Activated naive CD4-positive, alpha-beta T cell treated with anti-CD3 and anti-CD28 coated beads, Interleukin-2, amount 50 U/mL, for 72 hours (primary cell): ENCODE data around the gene STK17A. TPM values are rescaled to one million over a fixed set of nuclear protein-coding genes. Genes with fewer than 3 reads are reported as not detected.
"Not testable (repeated sequence)": the region's sequence is repeated elsewhere in the genome, so short reads cannot be mapped to it uniquely, and the experiment has no call there.

Experiments
- ATAC-seq, 2 donors: fragments of 150-1000 bp; cut with Tn5 transposase; 2 replicates each; pipeline ENCODE4 v1.10.0; 2021; ENCODE audit warnings: mild to moderate bottlenecking in 2 of 2, moderate library complexity in 2 of 2
- DNase-seq, 2 donors: peaks; one replicate each; pipeline ENCODE4 v3.0.0; 2021 to 2022; ENCODE audit warnings: low spot score in 2 of 2
- H3K27ac Mint-ChIP-seq, 2 donors: one replicate each; pipeline ENCODE4 v1.8.0; 2022; ENCODE audit warnings: mild to moderate bottlenecking in 2 of 2, mixed read lengths in 2 of 2
- H3K36me3 Mint-ChIP-seq, 2 donors: one replicate each; pipeline ENCODE4 v1.8.0; 2022; ENCODE audit warnings: mixed read lengths in 2 of 2
- H3K9me3 Mint-ChIP-seq, 2 donors: one replicate each; pipeline ENCODE4 v1.8.0; 2022; ENCODE audit warnings: mixed read lengths in 2 of 2
- total RNA-seq, 2 donors: library from RNA; stranded (reverse); gene quantifications; one replicate each; pipeline ENCODE4 v1.2.3, GENCODE V29; 2022

Gene STK17A
- total RNA-seq, 2 donors from 2014 or later: 52.0 to 71.9 TPM

DNA sequence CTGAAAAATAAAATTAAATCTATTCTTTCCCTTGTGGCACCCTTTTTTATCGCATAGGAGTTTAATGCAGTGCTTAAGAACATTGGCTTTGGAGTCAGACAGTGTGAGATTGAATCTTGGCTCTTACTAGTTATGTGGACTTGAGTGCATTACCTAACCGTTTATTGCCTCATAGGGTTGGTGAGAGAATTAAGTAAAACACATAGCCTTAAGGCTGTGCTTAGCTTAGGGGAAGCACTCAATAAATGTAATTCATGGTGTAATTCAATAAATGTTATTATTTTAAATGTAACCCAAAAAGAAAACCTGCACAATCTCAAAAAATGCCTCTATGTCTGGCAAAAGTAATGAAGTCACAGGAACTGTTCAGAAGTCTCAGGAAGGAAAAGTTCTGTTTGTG is 2.7 kb downstream of the STK17A start:
- DNase-seq: no peak
- H3K36me3 Mint-ChIP-seq: peaks cover 10 to 16% of the 10 kb centered on the region in 2 donors
- H3K27ac Mint-ChIP-seq: peak overlapping the region; percentile 98 to 99

DNA sequence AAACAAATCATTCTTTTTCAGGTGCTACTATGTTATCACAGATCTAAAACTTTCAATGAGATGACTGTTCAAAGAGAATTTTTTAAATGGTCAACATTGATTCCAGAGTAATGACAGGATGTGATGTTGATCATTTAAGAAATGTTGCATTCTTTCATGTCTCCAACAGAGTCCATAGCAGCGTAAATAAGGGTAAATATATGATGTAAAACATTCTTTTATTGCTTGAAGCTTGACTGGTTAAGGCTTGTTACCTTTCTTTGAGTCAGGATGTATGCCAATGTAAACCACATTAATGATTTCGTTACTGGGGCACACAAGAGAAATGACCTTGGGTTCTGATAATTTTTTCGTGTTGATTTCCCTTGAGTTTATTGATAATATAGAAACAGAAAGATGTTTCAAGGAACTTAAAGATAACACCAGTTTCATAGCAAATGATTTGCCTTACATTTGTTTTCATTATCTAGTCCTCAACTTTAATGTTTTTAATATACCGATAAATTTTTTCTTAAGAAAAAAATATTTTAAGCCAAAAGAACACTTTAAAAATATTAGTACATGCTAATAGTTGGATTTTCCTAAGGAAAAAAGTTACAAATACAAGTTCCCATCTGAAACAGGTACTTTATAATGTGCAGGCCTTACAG is 3.5 kb downstream of the STK17A start:
- peak; percentile 3 to 36 for ATAC-seq
- Mint-ChIP-seq H3K9me3 (no peaks in the 10 kb centered on the region), H3K36me3 (peaks cover 10 to 16% of the 10 kb centered on the region in 2 donors), H3K27ac (peak overlapping the region; percentile 98 to 99)
- DNase-seq: no peak

More for the DNA sequence above, 2.7 kb downstream of the STK17A start:
- H3K9me3 Mint-ChIP-seq: no peaks in the 10 kb centered on the region
- no peak for ATAC-seq

GRCh38 chr7:43588477-43589132 is 5.7 kb downstream of the STK17A start:
- Mint-ChIP-seq H3K9me3 (no peaks in the 10 kb centered on the region), H3K36me3 (peaks cover 9 to 15% of the 10 kb centered on the region in 2 donors), H3K27ac (peak overlapping the region in 1 of 2 donors; percentile 62)
- ATAC-seq (no peak), DNase-seq (no peak)

- Mint-ChIP-seq H3K27ac (no peak overlapping the region), H3K9me3 (no peaks in the 10 kb centered on the region), H3K36me3 (peaks cover 4 to 10% of the 10 kb centered on the region in 2 donors)
- ATAC-seq (no peak), DNase-seq (no peak)
Measured at GRCh38 chr7:43589133-43589478, 6.2 kb downstream of the STK17A start.

DNA sequence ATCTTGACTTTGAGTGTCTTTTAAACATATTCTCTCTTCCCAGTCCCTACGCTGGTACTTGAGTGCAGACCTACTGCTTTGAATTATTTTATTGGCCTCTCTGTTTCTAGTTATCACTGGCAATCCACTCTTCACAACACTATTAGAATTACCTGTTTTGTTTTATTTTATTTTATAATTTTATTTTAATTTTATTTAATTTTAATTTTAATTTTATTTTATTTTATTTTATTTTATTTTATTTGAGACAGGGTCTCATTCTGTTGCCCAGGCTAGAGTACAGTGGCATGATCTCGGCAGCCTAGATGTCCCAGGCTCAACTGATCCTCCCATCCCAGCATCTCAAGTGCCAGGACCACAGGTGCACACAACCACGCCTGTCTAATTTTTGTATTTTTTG is 6.8 kb downstream of the STK17A start:
- no peak overlapping the region for H3K27ac Mint-ChIP-seq
- H3K9me3 Mint-ChIP-seq: no peaks in the 10 kb centered on the region
- H3K36me3 Mint-ChIP-seq: peaks cover 0 to 6% of the 10 kb centered on the region in 2 donors

DNA sequence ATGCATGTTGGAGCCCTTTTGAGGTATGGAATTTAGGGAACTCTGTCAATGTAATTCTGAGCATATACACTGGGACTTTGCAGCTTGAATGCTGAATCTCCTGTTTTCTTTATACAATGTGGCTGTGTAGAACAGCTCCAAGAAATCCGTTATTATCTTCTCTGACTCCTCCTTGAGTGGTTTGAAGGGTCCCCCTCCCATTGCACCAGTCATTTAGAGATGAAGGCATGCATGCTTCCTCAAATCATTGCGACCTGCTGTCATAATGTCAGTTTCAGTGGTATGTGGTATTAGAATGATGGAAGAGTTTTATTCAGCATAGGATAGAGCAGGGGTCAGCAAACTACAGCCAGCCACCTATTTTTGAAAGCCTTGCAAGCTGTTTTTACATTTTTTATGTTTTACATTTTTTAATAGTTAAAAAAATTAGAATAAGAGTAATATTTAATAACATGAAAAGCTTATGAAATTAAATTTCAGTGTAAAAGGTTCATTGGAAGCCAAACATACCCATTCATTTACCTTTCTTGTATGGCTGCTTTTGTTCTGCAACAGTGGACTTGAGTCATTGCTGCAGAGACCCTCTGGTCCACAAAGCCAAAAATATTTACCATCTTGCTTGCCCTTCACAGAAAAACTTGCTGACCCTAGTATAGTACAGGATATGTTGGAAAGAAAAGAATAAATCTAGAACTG is 8.1 kb downstream of the STK17A start:
- ATAC-seq: peak; percentile 73 to 78
- Mint-ChIP-seq H3K36me3 (peaks cover 0 to 12% of the 10 kb centered on the region in 2 donors), H3K27ac (peak overlapping the region; percentile 61 to 72), H3K9me3 (no peaks in the 10 kb centered on the region)
- peak; percentile 45 to 62 for DNase-seq

More for the DNA sequence above, 6.8 kb downstream of the STK17A start:
- no peak for ATAC-seq
- DNase-seq: no peak

DNA sequence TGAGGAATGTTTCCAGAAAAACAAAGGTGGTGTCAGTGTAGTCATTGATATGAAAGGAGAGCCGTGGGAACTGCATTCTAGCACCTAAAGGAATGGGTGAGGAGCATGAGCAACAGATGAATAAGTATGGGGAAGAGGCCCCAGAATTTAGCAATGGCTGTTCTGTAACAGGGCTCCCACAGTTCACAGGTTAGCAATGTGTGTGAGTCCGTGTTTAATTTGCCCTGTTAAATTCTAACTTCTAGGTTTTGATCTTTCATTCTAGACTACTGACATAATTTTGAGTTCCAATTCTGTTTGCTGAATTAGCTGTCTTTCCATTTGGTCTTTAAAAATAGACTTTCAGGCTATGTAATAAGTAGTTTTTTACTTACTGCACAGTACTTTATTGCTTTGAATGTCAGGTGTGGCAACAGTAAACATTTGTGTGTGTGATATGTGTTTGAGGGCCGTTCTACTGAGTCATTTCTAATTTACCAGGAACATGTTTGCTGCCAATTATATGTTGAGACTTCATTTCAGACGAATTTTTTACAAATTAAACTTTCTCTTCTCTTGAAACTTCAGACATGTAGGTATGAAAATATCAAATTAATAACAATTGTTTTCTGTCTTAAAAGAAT is 8.8 kb downstream of the STK17A start:
- DNase-seq (no peak), ATAC-seq (peak; percentile 56 to 58)
- H3K27ac Mint-ChIP-seq: peak overlapping the region; percentile 72 to 81
- peaks cover 0 to 16% of the 10 kb centered on the region in 2 donors for H3K36me3 Mint-ChIP-seq
- no peaks in the 10 kb centered on the region for H3K9me3 Mint-ChIP-seq

- no peaks in the 10 kb centered on the region for H3K9me3 Mint-ChIP-seq
Measured at GRCh38 chr7:43592326-43592725, 9.4 kb downstream of the STK17A start.

GRCh38 chr7:43593010-43593409 is 10.1 kb downstream of the STK17A start:
- peak in 1 of 2 donors; percentile 19 for ATAC-seq
- H3K27ac Mint-ChIP-seq: no peak overlapping the region
- DNase-seq: no peak
- H3K9me3 Mint-ChIP-seq: no peaks in the 10 kb centered on the region
- peaks cover 0 to 25% of the 10 kb centered on the region in 2 donors for H3K36me3 Mint-ChIP-seq

More at GRCh38 chr7:43592326-43592725, 9.4 kb downstream of the STK17A start:
- ATAC-seq: no peak
- Mint-ChIP-seq H3K36me3 (peaks cover 0 to 22% of the 10 kb centered on the region in 2 donors), H3K27ac (peak overlapping the region; percentile 72 to 81)
- DNase-seq: no peak

GRCh38 chr7:43594020-43594419 is 11.1 kb downstream of the STK17A start:
- ATAC-seq: no peak
- no peak for DNase-seq
- H3K36me3 Mint-ChIP-seq: peaks cover 0 to 26% of the 10 kb centered on the region in 2 donors
- H3K9me3 Mint-ChIP-seq: no peaks in the 10 kb centered on the region
- peak overlapping the region; percentile 67 to 81 for H3K27ac Mint-ChIP-seq

- peaks cover 0 to 37% of the 10 kb centered on the region in 2 donors for H3K36me3 Mint-ChIP-seq
- not testable (repeated sequence) for H3K9me3 Mint-ChIP-seq, DNase-seq, ATAC-seq, H3K27ac Mint-ChIP-seq
Measured at GRCh38 chr7:43596426-43596825, 13.5 kb downstream of the STK17A start.

GRCh38 chr7:43600056-43600455 is 17.1 kb downstream of the STK17A start:
- no peak for ATAC-seq
- H3K27ac Mint-ChIP-seq: no peak overlapping the region

DNA sequence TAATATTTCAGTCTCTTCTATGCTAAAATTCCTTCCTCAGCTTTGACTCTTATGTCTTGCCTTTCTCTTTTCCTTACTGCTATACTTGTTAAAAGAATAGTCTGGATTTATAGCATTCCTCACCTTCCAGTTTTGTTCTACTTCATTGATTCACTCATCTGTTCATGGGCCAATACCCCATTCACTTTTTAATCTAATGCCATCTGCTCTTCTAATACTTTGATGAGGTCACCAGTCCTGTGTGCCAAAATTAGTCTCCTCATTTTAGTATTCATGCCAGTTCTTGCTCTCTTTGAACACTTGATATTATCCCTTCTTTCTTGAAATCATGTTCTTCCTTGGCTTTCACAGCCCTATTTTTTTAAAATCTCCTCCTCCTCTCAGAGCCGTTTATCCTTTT is 19.3 kb downstream of the STK17A start:
- no peaks in the 10 kb centered on the region for H3K9me3 Mint-ChIP-seq
- ATAC-seq: no peak
- DNase-seq: no peak
- peaks cover 0 to 31% of the 10 kb centered on the region in 2 donors for H3K36me3 Mint-ChIP-seq
- H3K27ac Mint-ChIP-seq: no peak overlapping the region

More at GRCh38 chr7:43600056-43600455, 17.1 kb downstream of the STK17A start:
- DNase-seq: no peak
- Mint-ChIP-seq H3K9me3 (no peaks in the 10 kb centered on the region), H3K36me3 (peaks cover 0 to 46% of the 10 kb centered on the region in 2 donors)

GRCh38 chr7:43604251-43604650 is 21.3 kb downstream of the STK17A start:
- no peak for ATAC-seq
- no peaks in the 10 kb centered on the region for H3K9me3 Mint-ChIP-seq

GRCh38 chr7:43609097-43609496 is 26.2 kb downstream of the STK17A start:
- DNase-seq (no peak), ATAC-seq (no peak)
- H3K9me3 Mint-ChIP-seq: no peaks in the 10 kb centered on the region
- peaks cover 18 to 41% of the 10 kb centered on the region in 2 donors for H3K36me3 Mint-ChIP-seq
- peak overlapping the region in 1 of 2 donors; percentile 59 for H3K27ac Mint-ChIP-seq

More at GRCh38 chr7:43604251-43604650, 21.3 kb downstream of the STK17A start:
- no peak for DNase-seq
- Mint-ChIP-seq H3K36me3 (peaks cover 12 to 32% of the 10 kb centered on the region in 2 donors), H3K27ac (peak overlapping the region in 1 of 2 donors; percentile 6)

DNA sequence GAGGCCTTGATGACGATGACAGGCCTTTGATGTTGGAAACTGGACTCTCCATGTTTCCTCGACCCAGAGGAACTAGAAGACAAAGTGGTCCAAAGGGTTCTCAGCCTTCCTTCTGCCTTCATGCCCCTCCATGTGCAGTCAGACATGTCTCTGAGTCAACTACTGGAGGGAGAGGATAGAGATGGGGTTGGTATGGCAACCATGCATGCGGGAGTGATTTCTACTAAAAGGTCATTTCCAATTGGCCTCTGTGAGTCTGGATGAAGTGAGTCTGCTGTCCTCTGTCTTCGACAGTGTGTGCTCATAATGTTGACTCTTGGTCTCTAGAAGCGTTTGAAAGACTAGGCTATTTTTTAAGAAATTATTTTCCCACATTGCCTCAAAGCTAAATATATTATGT is 29.2 kb downstream of the STK17A start:
- ATAC-seq (peak; percentile 37 to 60), DNase-seq (no peak)
- Mint-ChIP-seq H3K9me3 (no peaks in the 10 kb centered on the region), H3K36me3 (peaks cover 24 to 50% of the 10 kb centered on the region in 2 donors), H3K27ac (peak overlapping the region; percentile 70 to 83)
